Middle frontal gyrus (tissue), 1 donor: Measurements from ENCODE around the gene PRDM4.

Source experiments
- DNase-seq: peaks from one replicate; pipeline ENCODE4 v3.0.0-alpha.2; 2015; ENCODE audit warnings: low spot score; ENCODE audit errors: extremely low spot score

Gene PRDM4, protein sequence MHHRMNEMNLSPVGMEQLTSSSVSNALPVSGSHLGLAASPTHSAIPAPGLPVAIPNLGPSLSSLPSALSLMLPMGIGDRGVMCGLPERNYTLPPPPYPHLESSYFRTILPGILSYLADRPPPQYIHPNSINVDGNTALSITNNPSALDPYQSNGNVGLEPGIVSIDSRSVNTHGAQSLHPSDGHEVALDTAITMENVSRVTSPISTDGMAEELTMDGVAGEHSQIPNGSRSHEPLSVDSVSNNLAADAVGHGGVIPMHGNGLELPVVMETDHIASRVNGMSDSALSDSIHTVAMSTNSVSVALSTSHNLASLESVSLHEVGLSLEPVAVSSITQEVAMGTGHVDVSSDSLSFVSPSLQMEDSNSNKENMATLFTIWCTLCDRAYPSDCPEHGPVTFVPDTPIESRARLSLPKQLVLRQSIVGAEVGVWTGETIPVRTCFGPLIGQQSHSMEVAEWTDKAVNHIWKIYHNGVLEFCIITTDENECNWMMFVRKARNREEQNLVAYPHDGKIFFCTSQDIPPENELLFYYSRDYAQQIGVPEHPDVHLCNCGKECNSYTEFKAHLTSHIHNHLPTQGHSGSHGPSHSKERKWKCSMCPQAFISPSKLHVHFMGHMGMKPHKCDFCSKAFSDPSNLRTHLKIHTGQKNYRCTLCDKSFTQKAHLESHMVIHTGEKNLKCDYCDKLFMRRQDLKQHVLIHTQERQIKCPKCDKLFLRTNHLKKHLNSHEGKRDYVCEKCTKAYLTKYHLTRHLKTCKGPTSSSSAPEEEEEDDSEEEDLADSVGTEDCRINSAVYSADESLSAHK

DNA sequence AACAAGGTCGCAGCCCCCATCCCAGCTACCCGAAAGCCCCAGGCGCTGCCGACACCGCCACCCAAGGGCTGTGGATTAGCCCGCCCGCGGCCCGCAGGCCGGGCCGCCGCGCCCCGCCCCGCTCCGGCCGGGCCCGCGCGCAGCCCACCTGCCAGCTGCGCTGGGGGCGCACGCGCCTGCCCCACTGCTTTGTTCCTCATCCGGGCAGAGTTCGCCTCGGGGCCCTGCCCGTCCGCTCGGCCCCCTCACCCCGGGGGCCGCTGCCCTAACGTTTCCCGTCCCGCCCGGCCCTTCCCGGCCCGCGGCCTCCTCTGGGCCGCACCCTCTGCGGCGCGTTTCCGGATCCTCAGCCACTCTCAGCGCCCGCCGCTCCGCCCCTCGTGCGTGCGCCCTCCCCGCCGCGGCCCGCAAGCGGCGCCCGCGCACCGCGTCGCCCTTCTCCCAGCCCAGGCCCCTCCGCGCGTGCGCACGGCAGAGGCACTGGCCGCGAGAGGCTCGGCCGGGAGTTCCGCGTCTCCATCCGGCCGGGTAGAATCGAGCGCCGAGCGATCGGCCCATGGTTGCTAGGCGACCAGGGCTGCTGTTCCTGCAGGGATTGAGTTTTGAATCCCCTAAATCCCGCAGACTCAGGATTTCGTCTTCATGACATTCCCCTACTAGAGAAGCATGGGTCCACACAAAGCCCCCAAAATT is at the start of gene PRDM4:
TSS of gene PRDM4 (minus strand) at position 329 of the 693 bp plus-strand sequence. CDS start 622 bp downstream, outside the sequence.
- DNase-seq: peak; percentile 92

DNA sequence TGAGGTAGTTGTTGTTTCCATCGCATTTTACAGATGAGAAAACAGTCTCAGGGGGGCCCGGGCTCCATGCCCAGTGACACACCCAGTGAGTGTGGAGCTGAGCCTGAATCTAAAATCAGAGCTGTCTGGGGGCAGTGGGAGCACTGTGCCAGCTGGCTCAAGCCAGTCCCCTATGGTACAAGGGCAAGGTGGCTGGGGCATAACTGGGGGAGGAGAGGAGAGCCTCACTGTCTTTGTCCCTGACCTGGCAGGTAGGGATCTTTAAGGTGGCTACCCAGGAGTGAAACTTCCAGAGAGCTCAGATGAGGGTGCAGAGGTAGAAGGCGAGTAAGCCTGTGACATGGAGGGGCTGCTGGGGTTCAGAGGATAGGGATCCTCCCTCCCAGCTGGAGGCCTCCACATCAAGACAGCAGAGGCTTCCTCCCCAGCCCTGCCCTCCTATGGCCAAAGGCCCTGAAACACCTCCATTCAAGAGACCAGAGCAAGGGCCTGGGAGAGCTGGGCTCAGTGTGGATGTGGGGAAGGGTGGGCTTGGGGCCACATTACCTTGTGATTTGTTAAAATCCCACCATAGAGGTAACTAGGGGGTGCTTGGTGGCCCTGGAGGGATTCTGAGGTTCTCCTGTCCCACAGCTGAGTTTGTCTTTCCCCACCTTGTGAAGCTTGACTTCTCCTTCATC is 46.7 kb upstream of the PRDM4 start:
- no peak for DNase-seq

DNA sequence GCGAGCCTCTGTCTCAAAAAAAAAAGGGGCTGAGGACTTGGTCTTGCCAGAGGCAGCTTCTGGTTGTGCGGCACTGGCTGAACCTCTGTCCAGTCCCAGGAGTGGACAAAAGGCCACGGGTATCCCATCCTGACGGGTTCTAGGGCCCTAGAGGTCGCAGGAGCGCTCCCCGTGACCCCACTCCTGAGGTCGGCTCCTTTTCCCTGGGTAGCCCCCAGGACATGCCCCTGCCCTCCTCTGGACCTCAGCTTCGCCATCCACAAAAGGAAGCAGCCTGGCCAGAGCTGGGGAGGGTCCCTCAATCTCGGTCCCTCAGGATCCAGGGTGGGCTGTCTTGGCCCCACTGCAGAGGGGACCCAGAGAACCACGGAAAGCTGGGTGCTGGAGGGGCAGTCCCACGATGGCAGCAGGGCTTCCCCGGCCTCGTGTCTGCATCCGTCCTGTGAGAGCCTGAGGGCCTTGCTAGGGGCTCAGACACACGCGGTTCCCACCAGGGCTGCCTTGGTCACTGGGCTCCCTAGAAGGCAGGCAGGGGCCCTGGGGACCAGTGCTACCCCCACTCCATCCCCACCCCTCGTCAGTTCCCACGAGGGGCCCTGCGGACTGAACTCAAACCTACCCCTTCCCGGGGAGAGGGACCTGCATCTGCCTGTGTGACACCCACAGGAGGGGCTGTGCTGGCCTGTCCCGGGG is 44.7 kb upstream of the PRDM4 start:
- DNase-seq: no peak

DNA sequence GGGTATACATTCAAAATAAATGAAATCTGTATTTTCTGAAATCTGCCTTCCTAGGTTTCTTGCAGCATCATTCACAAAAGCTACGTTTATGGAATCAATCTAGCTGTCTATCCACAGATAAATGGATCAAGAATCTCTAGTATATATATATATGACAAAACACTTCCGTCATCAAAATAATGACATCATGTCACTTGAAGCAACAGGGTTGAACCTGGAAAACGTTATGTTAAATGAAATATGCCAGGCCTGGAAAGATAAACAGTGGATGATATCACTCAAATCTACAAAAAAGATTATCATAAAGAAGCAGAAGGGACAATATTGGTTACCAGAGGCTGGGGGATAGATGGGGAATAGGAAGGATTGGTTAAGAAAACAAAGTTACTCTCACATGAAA is 42.2 kb upstream of the PRDM4 start:
- DNase-seq: no peak

DNA sequence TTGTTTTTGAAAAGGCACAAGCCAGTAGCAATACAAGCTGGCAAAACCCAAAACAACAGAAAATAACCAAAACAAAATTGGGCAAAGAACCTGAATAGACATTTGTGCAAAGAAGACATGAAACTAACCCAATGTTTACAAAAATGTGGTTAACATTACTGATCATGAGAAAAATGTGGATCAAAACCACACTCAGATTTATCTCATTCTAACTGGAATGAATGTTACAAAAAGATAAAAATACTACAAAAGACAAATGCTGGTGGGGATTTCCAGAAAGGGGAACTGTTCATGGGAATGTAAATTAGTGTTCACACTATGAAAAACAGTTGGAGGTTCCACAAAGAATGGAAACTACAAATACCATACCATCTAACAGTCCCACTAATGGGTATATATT is 40.2 kb upstream of the PRDM4 start:
- DNase-seq: no peak

DNA sequence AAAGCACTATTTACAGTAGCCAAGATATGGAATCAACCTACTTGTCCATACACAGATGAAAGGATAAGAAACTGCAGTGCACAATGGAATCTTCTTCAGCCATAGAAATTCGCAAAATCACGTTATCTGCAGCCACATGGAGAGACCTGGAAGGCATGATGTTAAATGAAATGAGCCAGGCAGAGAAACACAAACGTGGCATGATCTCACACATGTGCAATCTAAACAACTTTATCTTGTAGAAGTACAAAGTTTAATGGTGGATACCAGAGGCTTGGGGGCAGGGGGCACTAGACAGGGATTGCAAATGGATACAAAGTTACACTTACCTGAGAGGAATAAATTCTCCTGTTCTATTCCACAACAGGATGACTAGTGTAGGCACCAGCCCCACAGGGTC is 37.6 kb upstream of the PRDM4 start:
- DNase-seq: no peak

DNA sequence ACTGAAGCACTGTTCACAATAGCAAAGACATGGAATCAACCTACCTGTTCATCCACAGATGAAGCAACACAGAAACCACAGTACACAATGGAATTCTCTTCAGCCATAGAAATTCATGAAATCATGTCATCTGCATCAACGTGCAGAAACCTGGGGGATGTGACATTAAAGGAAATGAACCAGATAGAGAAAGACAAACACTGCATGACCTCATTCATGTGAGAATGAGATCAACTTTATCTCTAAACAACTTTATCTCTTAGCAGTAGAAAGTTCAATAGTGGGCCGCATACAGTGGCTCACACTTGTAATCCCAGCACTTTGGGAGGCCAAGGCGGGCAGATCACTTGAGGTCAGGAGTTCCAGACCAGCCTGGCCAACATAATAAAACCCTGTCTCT is 33.5 kb upstream of the PRDM4 start:
- no peak for DNase-seq

DNA sequence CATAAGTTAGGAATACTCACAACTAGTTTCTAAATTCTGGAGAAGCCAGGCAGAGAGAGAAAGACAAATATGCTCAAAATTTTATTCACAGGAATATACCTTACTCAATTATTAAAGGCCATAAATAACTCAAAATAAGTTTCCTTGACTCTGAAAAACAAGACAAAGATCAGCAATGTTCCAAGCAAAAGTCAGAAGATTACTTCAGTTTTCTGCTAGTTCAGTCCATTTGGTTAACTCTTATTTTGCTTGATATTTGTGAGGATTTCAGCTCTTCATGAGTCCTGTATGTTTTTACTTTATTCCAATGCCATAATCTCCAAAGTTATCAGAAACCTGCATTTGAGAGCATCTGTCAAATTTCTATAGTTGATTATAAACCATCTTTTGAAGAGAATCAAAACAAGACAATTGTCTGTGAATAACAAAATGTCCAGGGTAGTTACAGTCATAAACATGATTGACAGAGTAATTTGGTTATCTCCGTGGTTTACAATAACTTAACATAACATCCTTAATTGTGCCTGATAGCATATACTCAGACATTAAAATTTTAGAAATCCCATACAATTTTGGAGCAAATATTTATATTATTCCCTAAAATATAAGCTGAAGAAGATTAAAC is 30.6 kb upstream of the PRDM4 start:
- DNase-seq: no peak

DNA sequence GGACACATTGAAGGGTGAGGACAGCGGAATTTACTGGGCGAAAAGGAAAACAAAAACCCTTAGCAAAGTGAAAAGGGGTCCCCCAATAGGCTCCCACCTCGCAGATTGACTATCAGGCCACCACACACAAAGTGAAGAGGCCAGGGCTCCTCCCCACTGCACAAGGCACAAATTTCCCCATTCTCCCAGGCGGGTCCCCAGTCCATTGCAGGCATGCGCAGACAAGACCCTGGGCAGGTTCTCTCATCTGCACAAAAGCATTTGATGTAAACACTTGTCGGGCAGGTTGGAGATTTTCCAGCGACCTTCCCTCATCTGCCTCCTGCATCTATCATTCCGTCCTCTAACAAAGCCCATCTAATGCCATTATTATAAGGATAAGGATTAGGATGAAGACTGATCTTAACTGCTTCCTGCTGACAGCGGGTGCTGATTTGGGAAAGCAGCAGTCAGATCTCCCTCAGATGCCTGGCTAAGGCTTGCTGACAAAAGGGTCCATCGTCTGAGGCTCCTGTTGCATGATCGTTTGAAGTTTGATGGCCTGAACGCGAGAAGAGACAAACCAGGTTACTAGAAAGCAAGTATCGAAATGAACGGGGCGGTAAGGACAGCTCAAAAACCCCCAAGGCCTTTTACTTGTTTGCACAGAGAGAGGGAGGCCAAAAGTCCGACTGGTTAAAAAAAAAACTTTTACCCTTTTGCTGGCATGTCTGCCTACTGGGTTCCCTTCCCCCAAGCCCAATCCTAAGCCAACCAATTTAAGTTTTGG is 27.9 kb upstream of the PRDM4 start:
- no peak for DNase-seq

DNA sequence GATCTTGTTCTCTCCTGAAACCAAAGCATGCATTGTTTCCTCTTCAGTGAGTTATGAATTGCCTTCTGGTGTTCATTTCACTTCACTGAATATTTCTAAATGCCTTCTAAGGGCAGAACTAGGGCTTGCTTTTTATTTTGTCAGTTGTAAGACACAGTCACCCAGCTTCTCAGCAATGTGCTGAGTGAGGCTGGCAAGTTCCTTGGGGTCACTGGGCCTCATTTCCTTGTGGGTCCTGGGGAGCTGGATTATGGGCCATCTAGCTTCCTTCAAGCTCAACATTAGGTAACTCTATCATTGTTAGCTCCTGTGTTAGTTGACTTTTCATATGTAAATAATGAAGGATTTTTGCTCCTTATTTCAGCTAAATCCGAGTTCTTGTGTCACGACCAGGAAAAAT is 27.3 kb upstream of the PRDM4 start:
- DNase-seq: no peak

DNA sequence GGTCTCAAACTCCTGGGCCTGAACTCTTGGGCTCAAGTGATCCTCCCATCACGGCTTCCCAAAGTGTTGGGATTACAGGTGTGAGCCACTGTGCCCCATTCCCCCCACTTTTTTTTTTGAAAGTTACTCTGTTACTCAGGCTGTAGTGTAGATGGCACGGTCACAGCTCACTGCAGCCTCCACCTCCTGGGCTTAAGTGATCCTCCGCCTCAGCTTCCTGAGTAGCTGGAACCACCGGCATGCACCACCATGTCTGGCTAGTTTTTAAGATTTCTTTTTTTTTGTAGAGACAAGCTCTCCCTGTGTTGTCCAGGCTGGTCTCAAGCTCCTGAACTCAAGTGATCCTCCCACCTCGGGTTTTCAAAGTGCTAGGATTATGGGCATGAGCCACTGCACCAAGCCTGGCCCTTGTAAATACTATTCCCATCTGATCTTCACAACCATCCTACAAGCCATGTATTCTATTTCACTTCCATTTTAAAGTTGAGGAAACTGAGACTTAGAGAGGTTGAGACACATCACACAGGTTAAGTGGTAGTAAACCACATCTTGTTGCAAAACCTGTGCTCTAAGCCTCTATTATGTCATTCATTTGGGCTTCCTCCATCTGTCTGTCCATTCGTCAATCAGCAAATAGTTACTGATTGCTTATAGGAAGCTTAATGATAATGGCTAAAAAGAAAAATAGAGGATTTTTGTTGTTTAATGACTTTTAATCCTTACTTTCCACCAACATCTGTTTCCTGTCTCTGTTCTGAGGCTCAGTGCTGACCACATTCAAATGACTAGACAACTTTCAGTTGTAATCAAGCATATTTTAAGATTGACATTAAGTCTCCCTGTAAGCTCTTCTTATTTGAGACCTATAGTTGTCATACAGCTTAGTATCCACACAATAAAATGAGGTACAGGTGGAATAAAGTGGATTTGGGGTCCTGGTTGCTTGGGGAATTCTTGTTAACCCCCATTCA is 22.8 kb upstream of the PRDM4 start:
- DNase-seq: no peak

DNA sequence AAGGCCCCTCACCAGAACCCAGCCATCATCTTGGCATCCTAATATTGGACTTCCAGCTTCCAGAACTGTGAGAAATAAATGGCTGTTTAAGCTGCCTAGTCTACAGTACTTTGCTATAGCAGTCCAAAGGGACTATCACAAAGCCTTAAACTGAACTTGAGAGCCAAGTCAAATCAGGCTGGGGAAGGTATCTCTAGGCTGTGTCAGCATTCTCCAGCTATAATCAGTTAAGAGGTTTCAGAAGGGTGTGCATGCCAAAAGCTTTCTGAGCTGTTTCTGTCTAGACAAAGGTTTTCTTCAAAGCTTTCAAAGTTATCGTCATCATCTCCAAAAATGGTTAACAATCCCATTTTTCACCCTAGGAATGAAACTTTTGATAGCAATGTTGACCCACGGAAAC is 21.1 kb upstream of the PRDM4 start:
- no peak for DNase-seq

DNA sequence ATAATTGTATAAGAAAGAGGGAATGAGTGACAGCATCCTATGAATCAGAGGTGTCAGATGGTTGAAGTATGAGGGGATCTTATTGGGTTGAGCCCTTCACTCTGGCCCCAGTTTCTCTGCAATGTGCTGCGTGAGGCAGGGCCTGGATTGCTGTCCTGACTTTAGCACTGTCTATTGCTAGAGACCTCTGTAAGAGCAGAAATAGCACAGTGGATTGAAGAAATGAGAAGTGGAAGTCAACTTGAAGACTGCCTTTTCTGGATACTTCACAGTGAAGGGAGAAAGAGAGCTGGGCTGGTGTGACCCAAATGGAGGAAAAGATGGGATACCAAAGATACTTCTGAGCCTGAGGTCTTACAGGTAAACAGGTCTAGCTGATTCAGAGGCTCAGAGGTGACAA is 19.4 kb upstream of the PRDM4 start:
- no peak for DNase-seq

DNA sequence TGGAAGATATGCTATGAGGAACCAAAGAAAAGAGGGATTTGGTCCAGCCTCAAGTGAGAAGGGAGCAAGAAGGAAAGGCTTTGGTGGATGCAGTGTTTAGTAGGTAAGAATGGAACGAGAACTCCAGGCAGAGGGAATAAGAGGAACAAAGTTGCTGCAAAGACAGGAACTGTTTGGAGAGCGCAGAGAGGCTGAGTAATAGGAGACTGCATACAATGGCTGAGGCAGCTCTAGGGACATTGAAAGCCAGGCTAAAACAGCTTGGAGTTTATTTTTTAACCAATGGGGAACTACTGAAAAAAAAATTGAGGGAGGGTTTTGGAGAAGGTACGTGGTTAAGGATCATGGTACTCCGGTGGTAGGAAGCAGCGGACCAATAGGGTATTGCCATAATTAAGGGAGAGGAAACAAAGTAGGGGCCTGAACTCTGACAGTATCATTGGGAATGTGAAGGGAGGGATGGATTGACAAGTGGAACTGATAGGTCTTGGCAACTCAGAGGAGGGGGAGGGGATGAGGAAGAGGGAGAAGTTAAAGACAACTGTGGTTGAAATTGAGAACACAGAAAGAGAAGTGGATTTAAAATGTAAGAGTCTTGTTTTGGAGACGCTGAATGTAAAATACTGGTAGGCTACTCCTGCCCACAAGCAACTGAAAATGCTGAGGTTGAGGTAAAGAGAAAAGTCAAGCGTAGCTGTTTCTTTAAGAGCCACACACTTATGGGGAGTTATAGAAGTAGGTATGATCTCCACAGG is 18.3 kb upstream of the PRDM4 start:
- no peak for DNase-seq

DNA sequence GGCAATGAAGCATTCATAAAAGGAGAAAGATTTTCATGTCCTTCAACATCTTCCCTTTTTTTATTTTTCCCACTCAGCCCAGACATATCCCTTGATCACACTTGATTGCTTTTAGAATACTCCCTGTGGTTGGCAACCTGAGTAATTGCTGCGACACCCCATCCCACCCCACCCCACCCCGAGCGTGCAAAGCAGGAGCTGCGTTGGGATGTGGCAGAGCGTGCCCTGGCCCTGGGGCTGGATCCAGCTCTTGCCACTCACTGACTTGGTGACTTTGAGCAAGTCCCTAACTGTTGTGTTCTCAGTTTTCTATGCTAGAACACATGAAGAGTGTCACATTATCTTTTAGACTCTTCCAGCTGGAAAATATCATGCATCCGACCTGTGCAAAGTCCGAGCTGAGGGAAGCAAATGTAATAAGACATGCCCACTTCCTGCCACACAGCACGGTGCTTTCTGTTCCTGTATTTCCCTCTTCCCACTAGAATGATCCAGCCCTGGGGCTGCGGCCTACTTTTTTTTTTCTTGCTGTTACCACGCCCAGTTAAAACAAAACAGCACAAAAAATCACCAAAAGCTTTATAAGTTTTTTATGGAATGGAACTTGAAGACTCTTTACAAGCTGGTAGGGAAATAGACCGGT is 17.6 kb upstream of the PRDM4 start:
- no peak for DNase-seq

DNA sequence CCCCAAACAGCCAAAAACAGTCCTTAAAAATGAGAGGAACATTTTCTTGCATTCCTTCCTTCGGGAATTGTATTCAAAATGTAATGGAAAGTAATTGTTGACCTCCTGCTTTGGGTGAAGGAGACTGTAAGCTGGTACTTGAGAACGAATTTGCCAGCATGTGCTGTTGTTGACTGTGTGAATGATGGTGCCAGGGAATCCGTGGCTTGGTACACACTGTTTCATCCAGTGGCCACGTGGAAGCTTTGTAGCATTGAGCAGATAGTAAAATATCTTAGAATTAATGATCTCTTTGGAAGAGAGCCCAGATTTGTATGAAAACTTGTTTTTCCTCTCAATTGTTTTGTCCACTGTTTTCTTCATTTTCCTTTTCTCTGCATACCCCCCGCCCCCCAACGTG is 15.2 kb upstream of the PRDM4 start:
- no peak for DNase-seq

DNA sequence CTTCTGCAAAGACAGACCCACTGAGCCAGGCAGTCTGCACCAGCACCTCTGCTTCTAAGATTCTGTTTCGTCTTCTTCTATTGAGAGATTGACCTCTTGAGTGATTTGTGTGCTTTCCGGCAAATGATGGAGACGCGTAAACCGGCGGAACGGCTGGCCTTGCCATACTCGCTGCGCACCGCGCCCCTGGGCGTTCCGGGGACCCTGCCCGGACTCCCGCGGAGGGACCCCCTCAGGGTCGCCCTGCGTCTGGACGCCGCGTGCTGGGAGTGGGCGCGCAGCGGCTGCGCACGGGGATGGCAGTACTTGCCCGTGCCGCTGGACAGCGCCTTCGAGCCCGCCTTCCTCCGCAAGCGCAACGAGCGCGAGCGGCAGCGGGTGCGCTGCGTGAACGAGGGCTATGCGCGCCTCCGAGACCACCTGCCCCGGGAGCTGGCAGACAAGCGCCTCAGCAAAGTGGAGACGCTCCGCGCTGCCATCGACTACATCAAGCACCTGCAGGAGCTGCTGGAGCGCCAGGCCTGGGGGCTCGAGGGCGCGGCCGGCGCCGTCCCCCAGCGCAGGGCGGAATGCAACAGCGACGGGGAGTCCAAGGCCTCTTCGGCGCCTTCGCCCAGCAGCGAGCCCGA is 14.3 kb upstream of the PRDM4 start:
- no peak for DNase-seq
